Trophoblast cell (in vitro differentiated cells and primary cell): ENCODE data around the gene CRIM1.

Experiments
- DNase-seq, 2 donors: peaks; one replicate each; pipeline ENCODE4 v3.0.0-alpha.2; 2016
- H2AFZ ChIP-seq: 2 replicates; pipeline ENCODE4 v1.6.1; 2013; ENCODE audit warnings: low read length, moderate library complexity, mild to moderate bottlenecking; ENCODE audit not compliant: insufficient read depth, poor library complexity
- H2AK5ac ChIP-seq: 2 replicates; pipeline ENCODE4 v1.6.1; 2013; ENCODE audit warnings: mild to moderate bottlenecking, low read length
- H2BK120ac ChIP-seq: 2 replicates; pipeline ENCODE4 v1.6.1; 2013; ENCODE audit warnings: low read length, mild to moderate bottlenecking, moderate library complexity; ENCODE audit not compliant: insufficient read depth, poor library complexity
- H2BK12ac ChIP-seq: 2 replicates; pipeline ENCODE4 v1.6.1; 2013; ENCODE audit warnings: mild to moderate bottlenecking, low read length, moderate library complexity
- H2BK5ac ChIP-seq: 2 replicates; pipeline ENCODE4 v1.6.1; 2013; ENCODE audit warnings: low read length, low read depth, moderate library complexity, mild to moderate bottlenecking; ENCODE audit not compliant: poor library complexity
- H3K14ac ChIP-seq: 2 replicates; pipeline ENCODE4 v1.6.1; 2013; ENCODE audit warnings: mild to moderate bottlenecking, low read length
- H3K18ac ChIP-seq: 2 replicates; pipeline ENCODE4 v1.6.1; 2013; ENCODE audit warnings: mild to moderate bottlenecking, low read length
- H3K23ac ChIP-seq: 2 replicates; pipeline ENCODE4 v1.6.1; 2013; ENCODE audit warnings: low read length
- H3K27ac ChIP-seq: 2 replicates; pipeline ENCODE4 v1.5.1; 2013; ENCODE audit warnings: low read depth, mild to moderate bottlenecking, inconsistent platforms, low read length, moderate library complexity
- H3K27me3 ChIP-seq: 2 replicates; pipeline ENCODE4 v1.6.1; 2013; ENCODE audit warnings: inconsistent platforms, mild to moderate bottlenecking, low read length, moderate library complexity; ENCODE audit not compliant: insufficient read depth
- H3K36me3 ChIP-seq, 2 experiments: 1 replicate in 1 of 2; 2 replicates in 1 of 2; pipeline ENCODE4 v1.6.1; 2013; ENCODE audit warnings: low read length in 2 of 2, mild to moderate bottlenecking in 2 of 2, moderate library complexity in 1 of 2; ENCODE audit not compliant: insufficient read depth in 2 of 2, control insufficient read depth in 1 of 2
- H3K4ac ChIP-seq: 2 replicates; pipeline ENCODE4 v1.6.1; 2013; ENCODE audit warnings: low read depth, mild to moderate bottlenecking, low read length, moderate library complexity
- H3K4me1 ChIP-seq, 2 experiments: 1 replicate in 1 of 2; 2 replicates in 1 of 2; pipeline ENCODE4 v1.6.1; 2013; ENCODE audit warnings: low read length in 2 of 2, mild to moderate bottlenecking in 2 of 2, moderate library complexity in 1 of 2; ENCODE audit not compliant: insufficient read depth in 2 of 2, control insufficient read depth in 1 of 2
- H3K4me2 ChIP-seq: 2 replicates; pipeline ENCODE4 v1.6.1; 2013; ENCODE audit warnings: inconsistent platforms, mild to moderate bottlenecking, low read length, moderate library complexity
- H3K4me3 ChIP-seq: 2 replicates; pipeline ENCODE4 v1.5.1; 2013; ENCODE audit warnings: mild to moderate bottlenecking, low read depth, low read length, inconsistent platforms
- H3K79me1 ChIP-seq: one replicate; pipeline ENCODE4 v1.6.1; 2013; ENCODE audit warnings: low read length
- H3K79me2 ChIP-seq: 2 replicates; pipeline ENCODE4 v1.6.1; 2013; ENCODE audit warnings: low read length, mild to moderate bottlenecking; ENCODE audit not compliant: control insufficient read depth, insufficient read depth, poor library complexity
- H3K9ac ChIP-seq: 2 replicates; pipeline ENCODE4 v1.6.1; 2013; ENCODE audit warnings: mild to moderate bottlenecking, low read length
- H3K9me3 ChIP-seq: 2 replicates; pipeline ENCODE4 v1.6.1; 2013; ENCODE audit warnings: low read depth, mild to moderate bottlenecking, control low read depth, inconsistent platforms, low read length; ENCODE audit not compliant: insufficient read depth
- H4K12ac ChIP-seq: 2 replicates; pipeline ENCODE4 v1.6.1; 2013; ENCODE audit warnings: low read depth, mild to moderate bottlenecking, low read length, moderate library complexity
- H4K8ac ChIP-seq: 2 replicates; pipeline ENCODE4 v1.6.1; 2013; ENCODE audit warnings: low read depth, mild to moderate bottlenecking, low read length, moderate library complexity
- H4K91ac ChIP-seq: one replicate; pipeline ENCODE4 v1.6.1; 2013; ENCODE audit warnings: low read depth, mild to moderate bottlenecking, low read length, moderate library complexity
- WGBS: extraction: QIAGEN DNeasy Blood & Tissue Kit; methylation state at CpG from one replicate; pipeline ENCODE4 v1.1.7; 2013; ENCODE audit warnings: missing lambda C conversion rate; ENCODE audit not compliant: insufficient read length, insufficient coverage; ENCODE audit errors: extremely low coverage; 5-methylcytosine and 5-hydroxymethylcytosine counted together

Gene CRIM1

DNA sequence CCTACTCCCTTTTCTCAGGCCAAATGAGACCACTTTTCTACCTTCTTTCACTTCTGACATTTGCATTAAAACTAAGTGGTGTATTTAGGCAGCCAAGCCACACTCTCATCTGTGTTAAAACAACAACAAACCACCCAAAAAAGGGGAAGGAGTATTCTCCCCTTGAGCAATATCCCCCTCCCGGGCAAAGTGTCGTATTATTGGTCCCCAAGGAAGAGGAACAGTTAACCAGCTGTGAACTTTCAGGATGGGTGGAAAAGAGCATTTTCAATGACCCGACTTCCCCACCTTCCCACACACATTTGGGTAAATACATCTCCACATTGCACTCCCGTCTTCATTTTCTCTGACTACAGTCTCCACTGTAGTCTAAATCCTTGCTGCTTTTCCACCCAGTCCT is 198.1 kb downstream of the CRIM1 start:
- no peaks in the 10 kb centered on the region for H3K9me3 ChIP-seq
- H3K4me3 ChIP-seq, result no peak overlapping the region
- H3K27me3 ChIP-seq, result no peaks in the 10 kb centered on the region
- H4K8ac ChIP-seq, result no peak overlapping the region
- no peak overlapping the region for H2AK5ac ChIP-seq
- no peak overlapping the region for H2BK120ac ChIP-seq
- DNase-seq, result no peak
- H3K23ac ChIP-seq, result no peak overlapping the region
- H3K79me1 ChIP-seq, result peaks cover 1% of the 10 kb centered on the region
- H3K4ac ChIP-seq, result no peak overlapping the region
- no peak overlapping the region for H4K91ac ChIP-seq
- no peak overlapping the region for H3K9ac ChIP-seq
- no peaks in the 10 kb centered on the region for H3K79me2 ChIP-seq
- peaks cover 8 to 11% of the 10 kb centered on the region in 2 experiments for H3K4me1 ChIP-seq
- H3K36me3 ChIP-seq, result peaks cover 2 to 14% of the 10 kb centered on the region in 2 experiments
- H2AFZ ChIP-seq, result no peak overlapping the region
- no peak overlapping the region for H4K12ac ChIP-seq
- no peak overlapping the region for H3K18ac ChIP-seq
- no peak overlapping the region for H2BK12ac ChIP-seq
- no CpG with 5 or more reads among the region's 4 CpGs for WGBS
- H2BK5ac ChIP-seq, result no peak overlapping the region
- H3K14ac ChIP-seq, result no peak overlapping the region
- no peak overlapping the region for H3K4me2 ChIP-seq
- H3K27ac ChIP-seq, result no peak overlapping the region

DNA sequence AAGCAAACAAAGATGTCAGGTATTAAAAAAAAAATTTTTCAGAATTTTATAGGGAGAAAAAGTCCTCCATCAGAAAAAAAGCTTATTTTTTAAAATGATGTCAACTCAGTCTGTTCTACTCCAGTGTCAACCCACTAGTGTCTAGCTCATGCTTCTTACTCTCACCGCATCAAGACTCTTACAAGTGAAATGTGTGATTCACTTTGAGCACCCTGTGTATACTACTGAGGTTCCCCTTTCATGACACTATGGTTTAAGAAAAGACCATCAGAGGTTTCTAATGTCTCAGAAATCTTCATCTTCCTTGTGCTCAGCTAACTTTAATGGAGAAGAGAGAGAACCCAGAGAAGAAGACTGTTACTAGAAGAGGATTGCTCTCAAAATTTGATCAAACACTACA is 199.0 kb downstream of the CRIM1 start:
- no CpG with 5 or more reads among the region's 1 CpG for WGBS

DNA sequence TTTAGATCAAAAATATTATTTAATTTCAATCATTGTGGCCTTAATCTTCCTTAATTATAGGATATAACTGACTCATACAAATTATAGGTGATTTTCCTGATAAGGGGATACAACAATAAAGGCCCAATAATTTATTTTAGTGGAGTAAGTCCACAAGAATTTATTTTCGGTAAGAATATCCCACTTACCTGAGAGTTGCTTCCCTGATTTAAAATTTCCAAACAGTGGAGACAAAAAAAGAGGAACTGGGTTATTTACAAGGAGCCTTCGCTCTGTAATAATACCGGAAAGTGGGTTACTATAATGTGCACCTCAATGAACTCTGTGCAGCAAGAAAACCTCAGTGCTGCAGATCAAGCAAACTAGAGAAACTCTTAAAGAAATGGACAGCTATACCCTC is 200.2 kb downstream of the CRIM1 start:
- Histone ChIP-seq H3K4me3 (no peak overlapping the region), H2BK5ac (no peak overlapping the region), H4K12ac (no peak overlapping the region), H3K79me2 (no peaks in the 10 kb centered on the region), H3K14ac (no peak overlapping the region), H3K4ac (no peak overlapping the region), H3K27me3 (no peaks in the 10 kb centered on the region), H3K79me1 (peaks cover 2% of the 10 kb centered on the region), H2AK5ac (no peak overlapping the region), H4K91ac (no peak overlapping the region), H3K4me2 (no peak overlapping the region), H3K4me1 (peaks cover 5 to 9% of the 10 kb centered on the region in 2 experiments), H2BK12ac (no peak overlapping the region), H3K9me3 (no peaks in the 10 kb centered on the region), H3K27ac (no peak overlapping the region), H2BK120ac (no peak overlapping the region), H4K8ac (no peak overlapping the region), H3K18ac (no peak overlapping the region), H2AFZ (no peak overlapping the region), H3K9ac (no peak overlapping the region), H3K23ac (no peak overlapping the region), H3K36me3 (peaks cover 2 to 14% of the 10 kb centered on the region in 2 experiments)
- no CpG with 5 or more reads among the region's 3 CpGs for WGBS
- DNase-seq, result no peak

More for the DNA sequence above, 199.0 kb downstream of the CRIM1 start:
- H3K4me3 ChIP-seq, result no peak overlapping the region
- no peak overlapping the region for H3K4ac ChIP-seq
- no peaks in the 10 kb centered on the region for H3K79me2 ChIP-seq
- no peak overlapping the region for H4K12ac ChIP-seq
- no peak for DNase-seq
- no peak overlapping the region for H3K23ac ChIP-seq
- H3K14ac ChIP-seq, result no peak overlapping the region
- H3K4me2 ChIP-seq, result no peak overlapping the region
- peaks cover 6 to 7% of the 10 kb centered on the region in 2 experiments for H3K4me1 ChIP-seq
- no peak overlapping the region for H3K18ac ChIP-seq
- no peak overlapping the region for H3K27ac ChIP-seq
- H3K9me3 ChIP-seq, result no peaks in the 10 kb centered on the region
- no peak overlapping the region for H2BK120ac ChIP-seq
- H3K36me3 ChIP-seq, result peaks cover 2 to 14% of the 10 kb centered on the region in 2 experiments
- no peak overlapping the region for H4K8ac ChIP-seq
- no peaks in the 10 kb centered on the region for H3K79me1 ChIP-seq
- H2AK5ac ChIP-seq, result no peak overlapping the region
- no peak overlapping the region for H3K9ac ChIP-seq
- H2AFZ ChIP-seq, result no peak overlapping the region
- H2BK5ac ChIP-seq, result no peak overlapping the region
- no peak overlapping the region for H2BK12ac ChIP-seq
- no peaks in the 10 kb centered on the region for H3K27me3 ChIP-seq
- no peak overlapping the region for H4K91ac ChIP-seq

DNA sequence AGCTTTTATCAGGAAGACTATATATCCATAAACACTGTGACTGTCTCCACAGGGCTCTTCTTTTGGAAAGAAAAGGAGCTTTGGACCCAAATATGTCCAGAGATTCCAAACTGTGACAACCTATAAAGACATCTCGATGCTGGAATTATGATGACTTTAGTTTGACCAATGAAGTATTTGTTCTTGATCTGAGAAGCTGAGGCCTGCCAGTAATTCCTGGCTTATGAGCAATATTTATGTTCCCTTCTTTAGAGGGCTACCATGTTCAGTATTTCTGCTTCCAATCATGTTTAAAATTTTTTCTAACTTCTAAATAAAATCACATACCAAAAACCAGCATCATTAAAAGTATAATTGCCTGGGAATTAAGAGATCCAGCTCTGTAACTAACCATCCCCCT is 201.3 kb downstream of the CRIM1 start:
- no peaks in the 10 kb centered on the region for H3K9me3 ChIP-seq
- H3K27me3 ChIP-seq, result no peaks in the 10 kb centered on the region
- peak in 1 of 2 donors; percentile 50 for DNase-seq
- WGBS, result no CpG with 5 or more reads among the region's 1 CpG
- no peak overlapping the region for H2BK12ac ChIP-seq
- H3K23ac ChIP-seq, result no peak overlapping the region
- H4K8ac ChIP-seq, result no peak overlapping the region
- H2BK120ac ChIP-seq, result no peak overlapping the region
- H2AFZ ChIP-seq, result no peak overlapping the region
- no peak overlapping the region for H3K27ac ChIP-seq
- no peak overlapping the region for H4K12ac ChIP-seq
- H4K91ac ChIP-seq, result no peak overlapping the region
- H3K4ac ChIP-seq, result no peak overlapping the region
- no peak overlapping the region for H3K14ac ChIP-seq
- H3K4me3 ChIP-seq, result no peak overlapping the region
- no peak overlapping the region for H2BK5ac ChIP-seq
- H3K36me3 ChIP-seq, result peaks cover 0 to 8% of the 10 kb centered on the region in 2 experiments
- no peaks in the 10 kb centered on the region for H3K79me2 ChIP-seq
- H3K9ac ChIP-seq, result no peak overlapping the region
- no peak overlapping the region for H3K4me2 ChIP-seq
- no peak overlapping the region for H3K18ac ChIP-seq
- peaks cover 6% of the 10 kb centered on the region for H3K79me1 ChIP-seq
- H3K4me1 ChIP-seq, result peaks cover 7 to 9% of the 10 kb centered on the region in 2 experiments
- H2AK5ac ChIP-seq, result no peak overlapping the region
